ENCODE measurements around the gene AKR1A1. TPM values are rescaled to one million over a fixed set of nuclear protein-coding genes. Genes with fewer than 3 reads are reported as not detected.

The AKR1A1 gene
- total RNA-seq = 10 to 100 TPM; 57.8 to 91.3 (median 82.1) TPM

DNA sequence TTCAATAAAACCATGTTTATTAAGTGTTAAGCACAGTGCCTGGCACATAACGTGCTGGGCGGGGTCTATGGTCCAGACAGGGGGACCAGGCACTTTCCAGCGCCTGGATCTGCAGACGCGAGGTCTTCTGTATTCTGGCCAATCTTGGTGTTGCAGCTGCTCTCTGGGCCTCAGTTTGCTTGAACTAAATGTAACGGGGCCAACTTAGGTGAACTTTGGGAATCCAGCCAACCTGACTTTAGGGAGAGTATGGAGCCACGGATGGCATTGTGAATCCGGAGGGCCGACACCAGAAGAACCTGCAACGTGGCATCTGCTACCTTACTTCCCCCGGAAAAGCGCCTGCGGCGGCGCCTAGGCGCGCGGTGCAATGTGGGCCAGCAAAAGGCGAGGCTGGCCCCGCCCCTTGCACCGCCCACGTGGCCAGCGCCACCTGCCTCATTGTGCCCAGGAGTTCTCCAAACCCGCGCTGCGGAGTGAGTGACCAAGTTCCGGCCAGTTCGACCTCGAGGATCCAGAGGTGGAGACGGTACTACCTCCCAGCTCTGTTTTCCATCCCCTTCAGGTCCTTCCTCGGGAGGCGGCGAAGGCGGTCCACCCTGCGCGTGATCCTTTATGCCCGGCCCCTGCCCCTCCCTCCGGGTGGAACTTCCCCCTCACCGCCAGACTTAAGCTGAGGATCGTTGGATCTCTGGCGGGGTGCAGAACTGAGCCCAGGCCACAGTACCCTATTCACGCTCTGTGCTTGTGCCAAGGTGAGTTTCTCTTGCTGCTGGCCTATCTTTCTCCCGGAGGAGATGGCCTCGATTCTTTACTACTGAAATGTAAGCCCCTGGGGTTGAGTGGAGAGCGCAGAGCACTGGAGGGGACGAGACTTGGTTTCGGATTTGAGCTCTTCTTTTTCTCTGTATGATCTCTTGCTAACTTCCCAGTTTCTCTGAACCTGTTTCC is at the start of gene AKR1A1:
AKR1A1 (plus strand) TSS at position 426 of the 951 bp plus-strand sequence. CDS start 10,969 bp downstream, outside the sequence.
- no peak for TF ChIP-seq CTCF (IDR thresholded peaks at IDR 0.05; ENCODE audit: low read depth)

DNA sequence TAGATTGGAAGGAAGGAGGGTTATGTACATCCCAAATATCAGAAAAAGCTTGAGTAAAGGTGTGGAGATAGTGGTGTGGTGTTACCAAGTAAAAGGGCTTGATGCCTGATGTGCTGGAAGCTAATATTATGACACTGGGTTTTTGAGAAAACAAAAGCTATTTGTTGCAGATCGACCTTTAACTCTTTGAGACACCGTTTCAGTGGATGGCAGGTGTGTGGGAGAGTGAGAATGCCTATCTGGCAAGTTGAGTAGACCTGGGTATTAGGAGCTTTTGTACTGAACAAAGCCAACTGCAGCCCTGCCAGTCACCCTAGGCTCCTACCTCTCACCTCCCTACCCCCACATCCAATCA is 49.1 kb upstream of the AKR1A1 start:
- no peak for TF ChIP-seq CTCF (IDR thresholded peaks at IDR 0.05; ENCODE audit: low read depth)

- TF ChIP-seq CTCF (IDR thresholded peaks at IDR 0.05; ENCODE audit: low read depth) = no peak
These were observed 46.9 kb upstream of the AKR1A1 start for GRCh38 chr1:45503462-45504360.

GRCh38 chr1:45507195-45507594 is 43.4 kb upstream of the AKR1A1 start:
- TF ChIP-seq CTCF (IDR thresholded peaks at IDR 0.05; ENCODE audit: low read depth) = no peak

- TF ChIP-seq CTCF (IDR thresholded peaks at IDR 0.05; ENCODE audit: low read depth) = no peak
These were observed 42.7 kb upstream of the AKR1A1 start for GRCh38 chr1:45507893-45508292.

DNA sequence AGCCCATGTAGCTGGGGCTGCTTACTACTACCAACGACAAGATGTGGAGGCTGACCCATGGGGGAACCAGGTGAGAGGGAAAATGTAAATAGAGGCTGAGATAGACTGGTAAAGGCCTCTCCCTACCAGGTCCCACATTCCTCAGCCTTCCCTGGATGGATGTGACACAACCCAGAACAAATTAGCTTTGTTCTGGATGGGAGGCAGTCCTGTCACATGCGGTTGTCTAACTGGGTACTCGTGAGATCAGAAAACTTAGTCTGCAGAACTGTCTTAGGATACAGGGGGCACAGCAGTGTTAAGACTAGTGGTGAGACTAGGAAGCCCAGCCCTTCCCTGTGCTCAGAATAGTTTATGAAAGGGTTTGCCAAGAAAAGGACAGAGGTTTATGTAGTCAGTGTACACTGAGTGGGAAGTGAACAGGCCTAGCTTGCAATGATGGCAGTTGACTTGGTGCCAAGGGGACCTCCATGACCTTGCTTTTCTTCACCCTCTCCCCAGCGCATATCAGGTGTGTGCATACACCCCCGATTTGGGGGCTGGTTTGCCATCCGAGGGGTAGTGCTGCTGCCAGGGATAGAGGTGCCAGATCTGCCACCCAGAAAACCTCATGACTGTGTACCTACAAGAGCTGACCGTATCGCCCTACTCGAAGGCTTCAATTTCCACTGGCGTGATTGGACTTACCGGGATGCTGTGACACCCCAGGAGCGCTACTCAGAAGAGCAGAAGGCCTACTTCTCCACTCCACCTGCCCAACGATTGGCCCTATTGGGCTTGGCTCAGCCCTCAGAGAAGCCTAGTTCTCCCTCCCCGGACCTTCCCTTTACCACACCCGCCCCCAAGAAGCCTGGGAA is 42.1 kb upstream of the AKR1A1 start:
- TF ChIP-seq CTCF (IDR thresholded peaks at IDR 0.05; ENCODE audit: low read depth) = no peak

All from subcutaneous adipose tissue (tissue), 4 donors.